Stimulated activated CD4-positive, alpha-beta T cell treated with anti-CD3 and anti-CD28 coated beads, Interleukin-1b, Interleukin-23, amount 100 ng/mL, for 1 hour (primary cell): Measurements from ENCODE around the gene FABP6.
A peak's percentile ranks its signal among the peaks of the same experiment; 100 is the strongest.
"Not testable (repeated sequence)": the region's sequence is repeated elsewhere in the genome, so short reads cannot be mapped to it uniquely, and the experiment has no call there.

ENCODE experiments used
- DNase-seq, 2 donors: peaks; one replicate each; pipeline ENCODE4 v3.0.0-alpha.2; 2020; ENCODE audit warnings: low read depth in 2 of 2

Gene FABP6

GRCh38 chr5:160229190-160229742, at the start of gene FABP6:
Gene FABP6, plus strand, starts transcription at chr5:160229506. Its CDS starts 52 bp downstream, at chr5:160229558.
- DNase-seq, result no peak

- no peak for DNase-seq
Observed at GRCh38 chr5:160180931-160181330, 48.4 kb upstream of the FABP6 start.

- no peak for DNase-seq
Observed at GRCh38 chr5:160181965-160182622, 47.2 kb upstream of the FABP6 start.

GRCh38 chr5:160183075-160183474, 46.2 kb upstream of the FABP6 start:
- no peak for DNase-seq

GRCh38 chr5:160185626-160186360, 43.5 kb upstream of the FABP6 start:
- DNase-seq, result no peak

GRCh38 chr5:160186480-160186879, 42.8 kb upstream of the FABP6 start:
- no peak for DNase-seq

- DNase-seq, result no peak
Observed at GRCh38 chr5:160187091-160187490, 42.2 kb upstream of the FABP6 start.

GRCh38 chr5:160188141-160189015, 40.9 kb upstream of the FABP6 start:
- no peak for DNase-seq

- DNase-seq, result no peak
Observed at GRCh38 chr5:160192424-160192823, 36.9 kb upstream of the FABP6 start.

- DNase-seq, result not testable (repeated sequence)
Observed at GRCh38 chr5:160193076-160193475, 36.2 kb upstream of the FABP6 start.

- not testable (repeated sequence) for DNase-seq
Observed at GRCh38 chr5:160193790-160194189, 35.5 kb upstream of the FABP6 start.

GRCh38 chr5:160197341-160198144, 31.8 kb upstream of the FABP6 start:
- no peak for DNase-seq

GRCh38 chr5:160198146-160198545, 31.2 kb upstream of the FABP6 start:
- DNase-seq, result no peak

GRCh38 chr5:160198841-160199409, 30.4 kb upstream of the FABP6 start:
- no peak for DNase-seq

GRCh38 chr5:160199410-160199911, 29.8 kb upstream of the FABP6 start:
- peak; percentile 21 to 62 for DNase-seq

GRCh38 chr5:160207061-160207460, 22.2 kb upstream of the FABP6 start:
- no peak for DNase-seq

GRCh38 chr5:160209917-160210316, 19.4 kb upstream of the FABP6 start:
- no peak for DNase-seq

- no peak for DNase-seq
Observed at GRCh38 chr5:160210606-160211005, 18.7 kb upstream of the FABP6 start.

GRCh38 chr5:160211352-160211751, 18.0 kb upstream of the FABP6 start:
- no peak for DNase-seq

- DNase-seq, result no peak
Observed at GRCh38 chr5:160213537-160213936, 15.8 kb upstream of the FABP6 start.

GRCh38 chr5:160219356-160219755, 9.9 kb upstream of the FABP6 start:
- DNase-seq, result no peak
